Measurements from ENCODE around the gene GINS2. TPM values are rescaled to one million over a fixed set of nuclear protein-coding genes. Genes with fewer than 3 reads are reported as not detected.

The GINS2 gene
- total RNA-seq, 1 experiment from 2014 or later = 52.7 TPM

DNA sequence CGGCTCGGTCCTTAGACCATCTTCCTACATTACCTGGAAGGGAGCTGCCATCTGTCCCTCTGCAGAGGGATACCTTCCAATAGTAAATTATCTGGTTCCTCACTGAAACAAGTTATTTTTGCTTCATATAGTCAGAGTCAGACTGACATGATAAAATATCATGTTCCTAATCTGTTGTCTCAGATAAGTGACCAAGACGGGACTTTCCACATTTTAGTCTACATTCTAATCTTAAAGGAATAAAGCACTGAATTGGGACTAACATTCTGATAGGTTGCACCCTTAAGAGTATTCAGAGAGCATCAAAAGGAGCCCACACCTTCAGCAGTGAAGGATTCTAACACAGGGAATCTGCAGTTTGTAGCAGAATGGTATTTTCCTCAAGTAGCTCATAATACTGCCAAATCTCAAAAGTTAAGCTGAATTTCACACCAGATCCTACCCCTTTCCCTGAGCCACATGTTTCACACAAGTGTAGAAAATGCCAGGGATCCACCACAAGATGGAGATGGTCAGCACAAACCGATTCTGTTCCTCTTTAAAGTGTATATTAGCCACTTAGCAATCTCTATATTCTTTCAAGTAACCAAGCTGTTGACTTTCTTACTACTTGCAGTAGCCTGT, 13.4 kb downstream of the GINS2 start:
- no peak overlapping the region for H3K23ac ChIP-seq (ENCODE audit: insufficient read length, low read depth, low read length)
- H3K23me2 ChIP-seq (ENCODE audit: insufficient read length, low read depth, low read length, poor library complexity, severe bottlenecking) = no peaks in the 10 kb centered on the region
- no peaks in the 10 kb centered on the region for H3K4me1 Mint-ChIP-seq
- no peaks in the 10 kb centered on the region for H3K79me1 ChIP-seq (ENCODE audit: insufficient read depth, low read depth, low read length, poor library complexity, severe bottlenecking)
- DNase-seq = no peak
- no peaks in the 10 kb centered on the region for H3K79me2 ChIP-seq (ENCODE audit: insufficient read depth, low read length)
- no peak overlapping the region for H4K91ac ChIP-seq (ENCODE audit: insufficient read length, low read depth, low read length)
- H3K9ac ChIP-seq (ENCODE audit: extremely low read depth, insufficient read length, low read length) = no peak overlapping the region
- H2BK20ac ChIP-seq (ENCODE audit: low read depth, low read length, poor library complexity, severe bottlenecking) = no peak overlapping the region
- no peak overlapping the region for H3K4me3 Mint-ChIP-seq
- no CpG with 5 or more reads among the region's 4 CpGs for WGBS (ENCODE audit: extremely low coverage, insufficient read length, low lambda C conversion rate)
- no peaks in the 10 kb centered on the region for H4K20me1 ChIP-seq (ENCODE audit: control insufficient read depth, insufficient read depth, insufficient read length)
- H3K9me3 Mint-ChIP-seq = no peaks in the 10 kb centered on the region
- no peak overlapping the region for H3K4me2 ChIP-seq (ENCODE audit: insufficient read depth, insufficient read length, low read length)
- no peak overlapping the region for H3K56ac ChIP-seq (ENCODE audit: insufficient read length, low read depth, low read length)
- H3K27me3 ChIP-seq (ENCODE audit: insufficient read depth, low read length) = no peaks in the 10 kb centered on the region
- no peak overlapping the region for H2BK5ac ChIP-seq (ENCODE audit: insufficient read length, low read length)
- H2BK15ac ChIP-seq (ENCODE audit: low read depth, low read length) = no peak overlapping the region
- no peaks in the 10 kb centered on the region for H3K4me1 ChIP-seq (ENCODE audit: insufficient read depth, low read length)
- H3K14ac ChIP-seq (ENCODE audit: insufficient read depth, low read length) = no peak overlapping the region
- TF ChIP-seq, protein P1, sequence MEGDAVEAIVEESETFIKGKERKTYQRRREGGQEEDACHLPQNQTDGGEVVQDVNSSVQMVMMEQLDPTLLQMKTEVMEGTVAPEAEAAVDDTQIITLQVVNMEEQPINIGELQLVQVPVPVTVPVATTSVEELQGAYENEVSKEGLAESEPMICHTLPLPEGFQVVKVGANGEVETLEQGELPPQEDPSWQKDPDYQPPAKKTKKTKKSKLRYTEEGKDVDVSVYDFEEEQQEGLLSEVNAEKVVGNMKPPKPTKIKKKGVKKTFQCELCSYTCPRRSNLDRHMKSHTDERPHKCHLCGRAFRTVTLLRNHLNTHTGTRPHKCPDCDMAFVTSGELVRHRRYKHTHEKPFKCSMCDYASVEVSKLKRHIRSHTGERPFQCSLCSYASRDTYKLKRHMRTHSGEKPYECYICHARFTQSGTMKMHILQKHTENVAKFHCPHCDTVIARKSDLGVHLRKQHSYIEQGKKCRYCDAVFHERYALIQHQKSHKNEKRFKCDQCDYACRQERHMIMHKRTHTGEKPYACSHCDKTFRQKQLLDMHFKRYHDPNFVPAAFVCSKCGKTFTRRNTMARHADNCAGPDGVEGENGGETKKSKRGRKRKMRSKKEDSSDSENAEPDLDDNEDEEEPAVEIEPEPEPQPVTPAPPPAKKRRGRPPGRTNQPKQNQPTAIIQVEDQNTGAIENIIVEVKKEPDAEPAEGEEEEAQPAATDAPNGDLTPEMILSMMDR (conservative IDR thresholded peaks at IDR 0.05) = peak; percentile 66
- no peak overlapping the region for H4K8ac ChIP-seq (replicated peaks; ENCODE audit: insufficient read length, low read depth, low read length)
- no peak overlapping the region for H3K27ac ChIP-seq (ENCODE audit: insufficient read length, low read depth, low read length)
- H3K27me3 Mint-ChIP-seq (ENCODE audit: low read depth) = no peaks in the 10 kb centered on the region; the same call in none of the 2 replicates
- H3K27ac Mint-ChIP-seq = peak overlapping the region in 2 of 3 experiments; percentile 13 to 69; a peak in 2 of 7 replicates
- no peak overlapping the region for H3K4ac ChIP-seq (ENCODE audit: low read depth, low read length)
- H3T11ph ChIP-seq (ENCODE audit: low read length) = no peak overlapping the region
- H2AFZ ChIP-seq (ENCODE audit: low read length) = no peak overlapping the region
- H3K9me3 ChIP-seq (ENCODE audit: control insufficient read depth, low read depth, low read length) = no peaks in the 10 kb centered on the region
- no peak overlapping the region for H3K18ac ChIP-seq (ENCODE audit: insufficient read length, low read depth, low read length)
- peaks cover 32 to 95% (median 78%) of the 10 kb centered on the region in 3 experiments; a peak in 6 of 7 replicates for H3K36me3 Mint-ChIP-seq (ENCODE audit: insufficient read depth in 1 of 3, low read depth in 3 of 3)
- no peak overlapping the region for H2AK5ac ChIP-seq (ENCODE audit: insufficient read length, low read length)
- H2BK120ac ChIP-seq (ENCODE audit: low read depth, low read length, poor library complexity, severe bottlenecking) = no peak overlapping the region
- no peak overlapping the region for H4K5ac ChIP-seq (ENCODE audit: insufficient read length, low read depth, low read length)
- H2BK12ac ChIP-seq (ENCODE audit: insufficient read length, low read depth, low read length) = no peak overlapping the region
